Measurements from ENCODE around the gene GAL3ST2.

GAL3ST2 gene

DNA sequence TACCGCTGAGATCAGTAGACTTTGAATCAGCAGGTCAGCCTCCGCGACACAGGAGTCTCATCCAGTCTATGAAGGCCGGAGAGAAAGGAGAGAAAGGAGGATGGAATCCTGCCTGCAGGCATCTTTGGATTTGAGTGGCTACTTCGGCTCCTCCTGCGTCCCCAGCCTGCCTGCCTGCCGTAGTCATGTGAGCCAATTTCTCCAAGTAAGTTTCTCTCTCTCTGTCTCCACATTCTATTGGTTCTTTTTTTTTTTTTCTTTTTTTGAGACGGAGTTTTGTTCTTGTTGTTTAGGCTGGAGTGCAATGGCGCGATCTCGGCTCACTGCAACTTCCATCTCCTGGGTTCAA is 65.4 kb downstream of the GAL3ST2 start:
- no peaks in the 10 kb centered on the region for H3K36me3 ChIP-seq (ENCODE audit: control insufficient read depth, insufficient read depth, low read length)
- H3K27me3 ChIP-seq (replicated peaks; ENCODE audit: control insufficient read depth, insufficient read depth, low read length) = no peaks in the 10 kb centered on the region
- H3K4me3 ChIP-seq (replicated peaks; ENCODE audit: low read depth, low read length) = no peak overlapping the region
- DNase-seq (ENCODE audit: extremely low read depth, insufficient read length) = no peak
- TF ChIP-seq, protein P1, sequence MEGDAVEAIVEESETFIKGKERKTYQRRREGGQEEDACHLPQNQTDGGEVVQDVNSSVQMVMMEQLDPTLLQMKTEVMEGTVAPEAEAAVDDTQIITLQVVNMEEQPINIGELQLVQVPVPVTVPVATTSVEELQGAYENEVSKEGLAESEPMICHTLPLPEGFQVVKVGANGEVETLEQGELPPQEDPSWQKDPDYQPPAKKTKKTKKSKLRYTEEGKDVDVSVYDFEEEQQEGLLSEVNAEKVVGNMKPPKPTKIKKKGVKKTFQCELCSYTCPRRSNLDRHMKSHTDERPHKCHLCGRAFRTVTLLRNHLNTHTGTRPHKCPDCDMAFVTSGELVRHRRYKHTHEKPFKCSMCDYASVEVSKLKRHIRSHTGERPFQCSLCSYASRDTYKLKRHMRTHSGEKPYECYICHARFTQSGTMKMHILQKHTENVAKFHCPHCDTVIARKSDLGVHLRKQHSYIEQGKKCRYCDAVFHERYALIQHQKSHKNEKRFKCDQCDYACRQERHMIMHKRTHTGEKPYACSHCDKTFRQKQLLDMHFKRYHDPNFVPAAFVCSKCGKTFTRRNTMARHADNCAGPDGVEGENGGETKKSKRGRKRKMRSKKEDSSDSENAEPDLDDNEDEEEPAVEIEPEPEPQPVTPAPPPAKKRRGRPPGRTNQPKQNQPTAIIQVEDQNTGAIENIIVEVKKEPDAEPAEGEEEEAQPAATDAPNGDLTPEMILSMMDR (IDR thresholded peaks at IDR 0.05; ENCODE audit: insufficient read depth, low read length, poor library complexity, severe bottlenecking) = no peak

DNA sequence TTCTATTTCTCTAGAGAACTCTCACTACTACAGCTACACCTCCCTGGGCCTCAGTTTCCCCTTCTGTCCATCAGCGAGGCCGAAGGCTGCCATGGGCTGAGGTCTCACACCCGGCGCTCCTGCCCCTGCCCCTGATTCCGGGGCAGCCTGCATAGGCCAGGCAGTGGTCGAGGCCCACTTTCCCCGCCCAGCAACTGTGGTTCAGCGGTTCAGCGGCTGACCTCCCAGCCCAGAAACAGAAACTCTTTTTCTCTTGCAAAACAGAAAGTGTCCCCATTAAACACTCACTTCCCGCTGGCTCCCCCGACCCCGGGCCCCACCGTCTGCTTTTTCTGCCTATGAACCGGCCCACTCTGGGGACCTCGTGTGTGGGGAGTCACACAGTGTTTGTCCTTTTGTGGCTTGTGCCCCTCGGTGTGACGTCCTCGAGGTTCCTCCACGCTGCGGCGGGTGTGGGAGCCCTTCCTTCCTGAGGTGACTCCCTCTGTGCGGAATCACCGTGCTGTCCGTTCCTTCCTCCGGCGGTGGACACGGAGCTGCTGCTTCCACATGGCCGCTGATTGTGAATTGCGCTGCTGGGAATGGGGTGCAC is 66.1 kb downstream of the GAL3ST2 start:
- DNase-seq (ENCODE audit: extremely low read depth, insufficient read length) = peak; percentile 61
- H3K27me3 ChIP-seq (replicated peaks; ENCODE audit: control insufficient read depth, insufficient read depth, low read length) = no peaks in the 10 kb centered on the region
- H3K4me3 ChIP-seq (replicated peaks; ENCODE audit: low read depth, low read length) = peak overlapping the region; percentile 42
- no peaks in the 10 kb centered on the region for H3K36me3 ChIP-seq (ENCODE audit: control insufficient read depth, insufficient read depth, low read length)
- TF ChIP-seq, protein P1 (IDR thresholded peaks at IDR 0.05; ENCODE audit: insufficient read depth, low read length, poor library complexity, severe bottlenecking) = no peak

DNA sequence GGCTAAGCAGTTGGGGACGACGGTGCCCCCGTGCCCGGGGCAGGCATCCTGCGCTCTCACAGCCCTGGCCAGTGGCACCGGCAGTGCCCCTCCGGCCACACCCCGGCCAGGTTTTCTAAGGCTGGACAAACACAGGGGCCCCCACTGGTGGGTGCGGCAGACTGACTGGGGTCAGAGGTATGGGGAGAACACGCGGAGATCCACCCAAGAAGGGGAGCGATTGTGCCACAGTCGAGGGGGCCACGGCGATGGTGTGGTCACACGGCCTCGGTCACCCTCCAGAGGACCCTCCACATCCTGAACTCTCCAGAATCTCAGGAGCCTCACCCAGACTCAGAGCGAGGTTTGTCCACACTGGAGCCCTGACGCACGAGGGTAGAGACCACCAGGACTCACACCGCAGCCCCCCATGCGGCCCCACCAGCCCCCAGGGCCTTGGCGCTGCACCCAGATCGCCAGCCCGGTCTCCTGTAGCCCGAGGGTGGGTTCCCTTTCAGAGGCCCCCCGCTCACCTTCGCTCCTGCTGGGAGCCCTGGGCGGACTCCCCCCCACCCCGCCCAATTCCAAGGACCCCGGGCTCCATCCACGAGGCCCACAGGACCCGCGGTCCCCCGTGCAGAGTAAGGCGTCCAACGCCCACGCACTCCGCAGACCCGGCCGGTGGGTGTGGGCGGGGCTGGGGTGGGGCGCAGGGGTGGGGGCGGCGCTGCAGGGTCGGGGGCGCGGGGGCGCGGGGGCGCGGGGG is 66.9 kb downstream of the GAL3ST2 start:
- DNase-seq (ENCODE audit: extremely low read depth, insufficient read length) = peak; percentile 9
- H3K36me3 ChIP-seq (ENCODE audit: control insufficient read depth, insufficient read depth, low read length) = no peaks in the 10 kb centered on the region
- H3K4me3 ChIP-seq (replicated peaks; ENCODE audit: low read depth, low read length) = peak overlapping the region; percentile 42
- H3K27me3 ChIP-seq (replicated peaks; ENCODE audit: control insufficient read depth, insufficient read depth, low read length) = no peaks in the 10 kb centered on the region
- TF ChIP-seq, protein P1 (IDR thresholded peaks at IDR 0.05; ENCODE audit: insufficient read depth, low read length, poor library complexity, severe bottlenecking) = no peak

DNA sequence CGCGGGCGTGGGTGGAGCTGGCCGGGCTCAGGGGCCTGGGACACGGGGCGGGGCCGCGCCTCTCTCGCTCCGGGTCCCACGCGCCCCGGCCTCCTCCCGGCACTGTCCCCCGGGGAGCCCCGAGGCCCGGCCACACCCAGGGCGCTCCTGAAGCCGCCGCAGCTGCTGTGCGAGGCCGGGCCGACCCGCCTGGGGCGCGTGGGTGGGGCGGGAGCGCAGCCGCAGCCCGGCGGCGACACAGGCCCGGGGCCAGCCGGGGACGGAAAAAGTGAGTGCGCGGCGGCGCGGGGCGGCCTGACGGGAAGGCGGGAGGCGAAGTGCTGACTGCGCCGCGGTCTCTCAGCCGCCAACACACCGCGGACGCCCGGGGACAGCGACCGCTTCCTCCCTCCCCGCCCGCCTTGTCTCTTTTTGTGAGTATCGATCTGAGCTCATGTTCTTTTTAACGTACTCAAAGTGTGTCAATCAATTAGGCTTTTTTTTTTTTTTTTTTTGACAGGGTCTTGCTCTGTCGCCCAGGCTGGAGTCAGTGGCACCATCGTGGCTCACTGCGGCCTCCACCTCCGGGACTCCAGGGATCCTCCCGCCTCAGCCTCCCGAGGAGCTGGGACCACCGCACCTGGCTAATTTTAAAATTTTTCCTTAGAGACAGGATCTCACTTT is 67.6 kb downstream of the GAL3ST2 start:
- TF ChIP-seq, protein P1 (IDR thresholded peaks at IDR 0.05; ENCODE audit: insufficient read depth, low read length, poor library complexity, severe bottlenecking) = no peak
- no peaks in the 10 kb centered on the region for H3K27me3 ChIP-seq (replicated peaks; ENCODE audit: control insufficient read depth, insufficient read depth, low read length)
- DNase-seq (ENCODE audit: extremely low read depth, insufficient read length) = peak; percentile 88
- no peaks in the 10 kb centered on the region for H3K36me3 ChIP-seq (ENCODE audit: control insufficient read depth, insufficient read depth, low read length)
- peak overlapping the region; percentile 49 for H3K4me3 ChIP-seq (replicated peaks; ENCODE audit: low read depth, low read length)

DNA sequence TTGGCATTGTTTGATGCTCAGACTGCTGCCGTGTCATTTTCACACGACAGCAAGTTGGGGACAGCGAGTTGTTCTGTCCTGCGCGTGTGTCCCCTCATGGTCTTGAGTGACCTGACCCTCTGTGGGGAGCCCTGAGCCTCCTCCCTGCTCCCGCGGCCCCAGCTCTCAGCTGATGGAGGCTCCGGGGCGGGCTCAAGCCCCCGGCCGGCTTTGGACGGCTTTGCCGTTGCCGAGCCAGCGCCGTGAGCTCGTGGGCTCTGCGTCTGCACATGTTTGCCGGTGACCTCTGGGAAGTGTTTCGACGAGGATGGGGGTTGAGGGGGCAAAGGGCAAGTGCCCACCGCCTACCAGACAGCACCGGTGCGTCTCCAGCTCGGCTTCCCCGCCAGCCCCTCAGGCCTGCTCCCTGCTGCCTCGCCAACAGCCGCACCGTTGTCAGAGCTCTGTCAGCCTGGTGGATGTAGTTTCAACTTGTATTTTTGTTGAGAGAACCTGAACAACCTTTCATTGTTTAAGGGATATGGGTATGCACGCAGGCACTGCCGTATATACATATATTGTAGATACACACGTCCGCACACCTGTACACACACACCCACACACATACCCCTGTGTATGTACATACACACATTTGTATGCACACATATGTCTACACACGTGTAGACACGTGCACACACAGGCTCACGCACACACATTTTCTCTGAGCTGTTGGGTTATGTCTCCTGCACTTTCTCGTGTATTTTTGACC is 68.4 kb downstream of the GAL3ST2 start:
- H3K36me3 ChIP-seq (ENCODE audit: control insufficient read depth, insufficient read depth, low read length) = no peaks in the 10 kb centered on the region
- H3K27me3 ChIP-seq (replicated peaks; ENCODE audit: control insufficient read depth, insufficient read depth, low read length) = no peaks in the 10 kb centered on the region
- peak; percentile 16 for DNase-seq (ENCODE audit: extremely low read depth, insufficient read length)
- TF ChIP-seq, protein P1 (IDR thresholded peaks at IDR 0.05; ENCODE audit: insufficient read depth, low read length, poor library complexity, severe bottlenecking) = no peak
- H3K4me3 ChIP-seq (replicated peaks; ENCODE audit: low read depth, low read length) = no peak overlapping the region
